ENCODE data around the gene MRPL53.
"Not testable (repeated sequence)": the region's sequence is repeated elsewhere in the genome, so short reads cannot be mapped to it uniquely, and the experiment has no call there.

Gene MRPL53

DNA sequence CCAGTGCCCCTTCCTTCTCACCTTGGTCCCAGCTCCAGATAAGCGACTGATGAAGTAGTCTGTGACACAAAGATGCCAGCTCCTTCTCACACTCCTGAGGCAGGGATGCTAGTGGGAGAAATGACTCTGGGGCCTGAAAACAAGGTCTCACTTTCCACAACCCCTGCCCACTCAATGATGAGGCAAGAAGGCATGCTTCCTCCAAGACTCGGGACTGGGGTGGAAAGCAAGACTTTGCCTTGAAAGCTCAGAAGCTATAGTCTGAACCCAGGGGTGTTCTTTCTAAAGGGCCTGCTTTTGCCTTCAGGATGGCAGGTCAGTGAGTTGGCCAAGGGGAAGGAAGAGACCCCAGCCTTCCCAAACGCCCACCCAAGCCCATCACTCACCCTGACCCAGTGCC, 9.0 kb upstream of the MRPL53 start:
- no peak for DNase-seq

- DNase-seq = no peak
These were observed 2.4 kb upstream of the MRPL53 start for GRCh38 chr2:74474899-74475298.

DNA sequence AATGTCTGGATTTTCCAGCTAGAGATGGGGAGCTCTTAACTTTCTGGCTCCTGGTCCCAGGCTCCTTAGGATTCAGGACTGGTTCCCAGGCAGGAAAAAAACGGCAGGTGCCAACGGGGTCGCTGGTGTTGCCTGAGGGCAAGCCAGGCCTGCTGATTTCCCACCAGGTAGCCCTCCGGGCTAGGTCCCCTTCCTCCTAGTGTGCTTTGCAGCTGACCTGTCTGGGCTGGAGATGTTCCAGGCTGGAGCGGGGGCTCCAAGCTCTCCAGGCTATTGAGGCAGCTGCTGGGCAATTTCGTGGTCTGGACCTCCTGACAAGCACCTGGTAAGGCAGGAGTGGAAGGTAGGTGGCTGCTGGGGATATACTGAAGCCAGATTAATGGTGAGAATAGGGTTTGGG, 2.0 kb upstream of the MRPL53 start:
- DNase-seq = no peak

- no peak for DNase-seq
These were observed 422 bp upstream of the MRPL53 start for GRCh38 chr2:74472945-74473258.

- DNase-seq = no peak
These were observed 981 bp downstream of the MRPL53 start for GRCh38 chr2:74471332-74472065.

- not testable (repeated sequence) for DNase-seq
These were observed 1.7 kb downstream of the MRPL53 start for GRCh38 chr2:74470742-74471141.

DNA sequence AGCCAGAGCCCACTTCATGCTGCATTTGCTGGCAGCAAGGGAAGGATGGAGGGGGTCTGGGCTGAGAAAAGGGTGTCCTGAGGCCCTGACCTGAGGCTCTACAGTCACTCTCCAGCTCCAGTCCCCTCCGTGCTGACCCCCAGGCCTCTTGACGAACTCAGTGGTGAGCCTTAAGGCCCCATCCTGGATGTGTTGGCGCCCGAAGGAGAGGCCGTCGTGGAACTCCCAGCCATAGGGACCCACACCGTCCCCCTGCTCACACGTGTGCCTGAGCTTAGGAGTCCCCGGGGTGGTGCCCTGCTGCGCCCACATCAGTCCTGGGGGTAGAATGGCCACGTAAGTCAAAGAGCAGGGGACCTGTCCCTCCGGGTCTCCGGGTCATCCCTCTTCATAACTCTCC, 8.1 kb downstream of the MRPL53 start:
- no peak for DNase-seq

DNA sequence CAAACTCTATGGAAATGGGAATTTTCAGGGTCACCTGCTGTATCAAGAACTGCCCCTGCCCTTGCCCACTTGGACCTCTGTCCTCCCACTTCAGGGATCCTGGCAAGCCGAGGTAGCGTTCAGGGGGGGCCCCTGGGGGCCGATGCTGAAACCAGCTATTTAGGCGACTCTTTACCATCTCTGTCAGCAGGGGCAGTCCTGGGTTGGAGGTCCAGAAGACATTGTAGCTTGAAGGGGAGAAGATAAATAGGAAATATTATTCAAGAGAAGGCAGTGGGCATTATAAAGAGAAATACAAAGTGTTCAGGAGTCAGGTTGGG, 9.7 kb downstream of the MRPL53 start:
- DNase-seq = no peak

- DNase-seq = no peak
These were observed 10.3 kb downstream of the MRPL53 start for GRCh38 chr2:74462054-74462785.

- no peak for DNase-seq
These were observed 11.1 kb downstream of the MRPL53 start for GRCh38 chr2:74461187-74462053.

- not testable (repeated sequence) for DNase-seq
These were observed 12.3 kb downstream of the MRPL53 start for GRCh38 chr2:74460187-74460586.

DNA sequence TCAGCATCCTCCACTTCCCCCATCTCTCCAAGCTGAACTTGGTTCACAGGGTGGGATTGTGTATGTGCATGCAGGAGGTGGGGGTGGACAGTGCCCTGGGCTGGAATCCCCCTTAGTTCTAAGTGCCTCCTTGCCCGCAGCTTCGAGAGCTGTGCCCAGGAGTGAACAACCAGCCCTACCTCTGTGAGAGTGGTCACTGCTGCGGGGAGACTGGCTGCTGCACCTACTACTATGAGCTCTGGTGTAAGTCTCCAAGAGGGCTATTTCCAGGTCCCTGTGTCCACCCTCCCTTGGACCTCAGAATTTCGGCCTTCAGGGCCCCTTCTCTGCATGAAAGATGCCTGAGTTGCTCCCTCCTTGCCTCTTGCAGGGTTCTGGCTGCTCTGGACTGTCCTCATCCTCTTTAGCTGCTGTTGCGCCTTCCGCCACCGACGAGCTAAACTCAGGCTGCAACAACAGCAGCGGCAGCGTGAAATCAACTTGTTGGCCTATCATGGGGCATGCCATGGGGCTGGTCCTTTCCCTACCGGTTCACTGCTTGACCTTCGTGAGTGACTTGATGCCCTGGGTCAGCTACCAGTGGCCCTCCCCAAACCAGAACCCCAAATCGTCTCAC, 12.9 kb downstream of the MRPL53 start:
- not testable (repeated sequence) for DNase-seq

- DNase-seq = no peak
These were observed 13.5 kb downstream of the MRPL53 start for GRCh38 chr2:74458938-74459363.

- peak; percentile 97 for DNase-seq
These were observed 14.1 kb downstream of the MRPL53 start, which contains the start of gene WBP1 for GRCh38 chr2:74458132-74458937. Gene WBP1, plus strand, starts transcription at chr2:74458438. Its CDS starts 165 bp downstream, at chr2:74458603.

- peak; percentile 57 for DNase-seq
These were observed 14.8 kb downstream of the MRPL53 start for GRCh38 chr2:74457549-74458131.

GRCh38 chr2:74457129-74457548, 15.3 kb downstream of the MRPL53 start:
- peak; percentile 56 for DNase-seq

- peak; percentile 85 for DNase-seq
These were observed 17.6 kb downstream of the MRPL53 start, which contains the start of gene INO80B for GRCh38 chr2:74454654-74455511. Gene INO80B, plus strand, starts transcription at chr2:74455087. Its CDS starts 30 bp downstream, at chr2:74455117.

GRCh38 chr2:74450570-74451190, 21.8 kb downstream of the MRPL53 start:
- DNase-seq = no peak

DNA sequence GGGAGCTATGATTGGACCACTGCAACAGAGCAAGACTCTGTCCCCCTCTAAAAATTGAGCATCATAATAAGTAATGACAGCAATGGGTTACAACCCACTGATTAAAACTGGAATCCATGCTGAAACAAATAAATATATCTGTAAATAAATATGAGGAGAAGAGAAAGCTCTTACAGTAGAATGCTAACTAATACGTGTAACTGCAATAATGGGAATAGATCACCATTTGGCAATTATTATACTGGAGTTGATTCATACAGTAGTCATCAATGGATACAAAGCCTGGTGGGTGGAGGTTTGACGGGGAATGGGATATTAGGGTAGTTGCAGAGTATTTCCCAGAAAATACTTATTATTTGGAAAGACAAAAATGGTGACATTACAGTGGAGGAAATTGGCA, 23.7 kb downstream of the MRPL53 start:
- no peak for DNase-seq

Measured in NCI-H748 treated with DMSO at 0.1 percent for 48 hours (cell line).